Sigmoid colon (tissue), 7 donors: ENCODE data around the gene FAM89A. TPM values are rescaled to one million over a fixed set of nuclear protein-coding genes. Genes with fewer than 3 reads are reported as not detected.

Experiments used
- DNase-seq: peaks from one replicate; pipeline ENCODE4 v3.0.0-alpha.2; 2019
- H3K27ac ChIP-seq, 4 donors: fragments of 200-600 bp; sonication (generic); one replicate each; pipeline ENCODE4 v1.5.1; 2016 to 2019; ENCODE audit warnings: mild to moderate bottlenecking in 1 of 4
- H3K27me3 ChIP-seq, 3 donors: fragments of 200-600 bp; sonication (generic); one replicate each; pipeline ENCODE4 v1.5.1; 2019; ENCODE audit warnings: mild to moderate bottlenecking in 1 of 3
- H3K36me3 ChIP-seq, 4 donors: fragments of 200-600 bp; sonication (generic); one replicate each; pipeline ENCODE4 v1.5.1; 2016 to 2019
- H3K4me1 ChIP-seq, 4 donors: fragments of 200-600 bp; sonication (generic); one replicate each; pipeline ENCODE4 v1.5.1; 2017 to 2019
- H3K4me3 ChIP-seq, 4 donors: fragments of 200-600 bp; sonication (generic); one replicate each; pipeline ENCODE4 v1.5.1; 2017 to 2019; ENCODE audit warnings: mild to moderate bottlenecking in 2 of 4, moderate library complexity in 1 of 4
- H3K9me3 ChIP-seq, 4 donors: fragments of 200-600 bp in 3 of 4; sonication (generic) in 3 of 4; one replicate each; pipeline versions ENCODE4 v1.5.1 to v1.6.1; 2013 to 2019
- CTCF ChIP-seq, 4 experiments: fragments of 450-650 bp in 3 of 4; fragments of 200-600 bp in 1 of 4; IDR thresholded peaks; one replicate each; pipeline ENCODE4 v1.5.1; 2016 to 2019; ENCODE audit warnings: antibody characterized with exemption in 4 of 4, mild to moderate bottlenecking in 3 of 4, moderate library complexity in 2 of 4
- EP300 ChIP-seq, 4 donors: sonication (generic); formaldehyde crosslinking; IDR thresholded peaks; one replicate each; pipeline ENCODE4 v1.6.1; 2017; ENCODE audit warnings: antibody characterized with exemption in 4 of 4
- POLR2A ChIP-seq, 2 donors: fragments of 450-650 bp; IDR thresholded peaks; one replicate each; pipeline ENCODE4 v1.6.1; 2016; ENCODE audit warnings: antibody characterized with exemption in 2 of 2, mild to moderate bottlenecking in 2 of 2, moderate library complexity in 2 of 2
- POLR2AphosphoS5 ChIP-seq, 4 donors: sonication (generic); formaldehyde crosslinking; IDR thresholded peaks; one replicate each; pipeline ENCODE4 v1.6.1; 2017; ENCODE audit warnings: antibody characterized with exemption in 4 of 4
- WGBS, 2 donors: extraction: QIAGEN DNeasy Blood & Tissue Kit; methylation state at CpG; one replicate each; pipeline ENCODE4 v1.1.7; 2013; 5-methylcytosine and 5-hydroxymethylcytosine counted together
- intact Hi-C: fragments of 100-400 bp; cut with DNase I; formaldehyde crosslinking; loops from one replicate; pipeline ENCODE4 v1.15.1; 2023
- polyA plus RNA-seq, 3 donors: library from polyadenylated mRNA; stranded (reverse); fragments of 200-250 nt; gene quantifications; one replicate each; pipeline ENCODE4 v1.2.3, GENCODE V29; 2013
- total RNA-seq, 4 donors: library from RNA; depleted of rRNA; stranded (reverse); fragments of >200 nt; gene quantifications; one replicate each; pipeline ENCODE4 v1.1.0, GENCODE V29; 2016
- donor health status: healthy with polysubstance abuse.
- donor health status: Bipolar disorder and iron deficiency.
- donor health status: healthy.

Gene FAM89A
- total and polyA plus RNA-seq, 7 donors, result 2.3 to 9.9 (median 5.8) TPM

GRCh38 chr1:230977761-230978490, 62.1 kb downstream of the FAM89A start:
- Histone ChIP-seq H3K27me3 (no peaks in the 10 kb centered on the region), H3K4me3 (peak overlapping the region; percentile 65 to 95 (median 90)), H3K27ac (peak overlapping the region; percentile 71 to 83 (median 80)), H3K4me1 (peaks cover 0 to 27% (median 17%) of the 10 kb centered on the region in 4 donors), H3K36me3 (peaks cover 0 to 22% (median 0%) of the 10 kb centered on the region in 4 donors), H3K9me3 (no peaks in the 10 kb centered on the region)
- DNase-seq, result no peak
- 1% methylated on average over 52 of the region's 52 CpGs for WGBS, 2 donors
- intact Hi-C loops, result loop anchor here (1.0 to 10.0 kb wide), 4 partner anchors 108 to 335 kb away; partner anchors contain the start of genes COG2 and GNPAT
- TF ChIP-seq CTCF (IDR thresholded peaks at IDR 0.05), result no peak
- no peak for TF ChIP-seq POLR2A (IDR thresholded peaks at IDR 0.05)
- TF ChIP-seq EP300 (IDR thresholded peaks at IDR 0.05), result no peak
- no peak for TF ChIP-seq POLR2AphosphoS5 (IDR thresholded peaks at IDR 0.05)

GRCh38 chr1:230976825-230977747, 63.0 kb downstream of the FAM89A start:
- 32 to 35% methylated on average over 14 of the region's 14 CpGs for WGBS, 2 donors
- intact Hi-C loops, result loop anchor here (5.0 to 10.0 kb wide), 2 partner anchors 180 to 268 kb away; partner anchors contain the start of gene GNPAT
- H3K36me3 ChIP-seq, result peaks cover 0 to 17% (median 0%) of the 10 kb centered on the region in 4 donors
- H3K4me1 ChIP-seq, result peaks cover 0 to 27% (median 17%) of the 10 kb centered on the region in 4 donors
- peak overlapping the region in 3 of 4 donors; percentile 78 to 83 (median 81) for H3K27ac ChIP-seq
- no peaks in the 10 kb centered on the region for H3K27me3 ChIP-seq
- peak overlapping the region in 3 of 4 donors; percentile 65 to 91 (median 90) for H3K4me3 ChIP-seq
- DNase-seq, result no peak
- TF ChIP-seq EP300 (IDR thresholded peaks at IDR 0.05), result no peak
- H3K9me3 ChIP-seq, result no peaks in the 10 kb centered on the region

- DNase-seq, result no peak
- Histone ChIP-seq H3K27me3 (no peaks in the 10 kb centered on the region), H3K36me3 (peaks cover 0 to 10% (median 0%) of the 10 kb centered on the region in 4 donors), H3K27ac (no peak overlapping the region), H3K4me1 (peaks cover 0 to 27% (median 17%) of the 10 kb centered on the region in 4 donors), H3K4me3 (no peak overlapping the region), H3K9me3 (no peaks in the 10 kb centered on the region)
- WGBS, 2 donors, result 87 to 89% methylated on average over 4 of the region's 4 CpGs
- intact Hi-C loops, result loop anchor here (5.0 to 10.0 kb wide), 2 partner anchors 179 to 268 kb away; partner anchors contain the start of gene GNPAT
- TF ChIP-seq POLR2A (IDR thresholded peaks at IDR 0.05) (no peak), CTCF (IDR thresholded peaks at IDR 0.05) (no peak), EP300 (IDR thresholded peaks at IDR 0.05) (no peak), POLR2AphosphoS5 (IDR thresholded peaks at IDR 0.05) (no peak)
Measured at GRCh38 chr1:230976360-230976759, 63.7 kb downstream of the FAM89A start.

GRCh38 chr1:230975636-230976035, 64.4 kb downstream of the FAM89A start:
- TF ChIP-seq EP300 (IDR thresholded peaks at IDR 0.05) (no peak), POLR2A (IDR thresholded peaks at IDR 0.05) (no peak), POLR2AphosphoS5 (IDR thresholded peaks at IDR 0.05) (no peak), CTCF (IDR thresholded peaks at IDR 0.05) (no peak)
- peaks cover 0 to 27% (median 17%) of the 10 kb centered on the region in 4 donors for H3K4me1 ChIP-seq
- H3K36me3 ChIP-seq, result peaks cover 0 to 8% (median 0%) of the 10 kb centered on the region in 4 donors
- WGBS, 2 donors, result 91 to 95% methylated on average over 3 of the region's 3 CpGs
- H3K9me3 ChIP-seq, result no peaks in the 10 kb centered on the region
- H3K27me3 ChIP-seq, result no peaks in the 10 kb centered on the region
- H3K4me3 ChIP-seq, result no peak overlapping the region
- no peak for DNase-seq
- H3K27ac ChIP-seq, result no peak overlapping the region
- intact Hi-C loops, result loop anchor here (5.0 to 10.0 kb wide), 2 partner anchors 178 to 269 kb away; partner anchors contain the start of gene GNPAT
